ENCODE results near the gene RNF144A.

DNA sequence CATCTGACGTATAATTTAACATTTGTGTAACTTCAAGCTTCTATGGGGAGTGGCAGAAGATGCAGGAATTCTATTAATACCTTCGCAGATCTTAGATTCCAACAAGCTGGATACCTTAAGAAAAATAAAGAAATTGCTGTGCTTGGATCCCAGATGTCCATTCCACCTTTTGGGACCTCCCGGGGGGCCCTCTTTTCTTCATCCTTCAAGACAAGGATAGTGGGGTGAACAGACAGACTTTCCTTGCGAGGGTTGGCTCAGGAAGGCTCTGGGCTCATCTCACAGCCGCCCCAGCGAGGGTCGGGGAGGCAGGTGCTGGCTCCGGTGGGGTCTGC, 509 bp upstream of the RNF144A start:
- TF ChIP-seq GATA2 (IDR thresholded peaks at IDR 0.05; ENCODE audit: low read depth, low read length) = no peak
- TF ChIP-seq GATA3 (IDR thresholded peaks at IDR 0.05; ENCODE audit: low read depth, low read length) = no peak
